PC-3 (cell line): Measurements from ENCODE around the gene RPS25. TPM values are rescaled to one million over a fixed set of nuclear protein-coding genes. Genes with fewer than 3 reads are reported as not detected.
"Not testable (repeated sequence)": the region's sequence is repeated elsewhere in the genome, so short reads cannot be mapped to it uniquely, and the experiment has no call there.

ENCODE experiments used
- ATAC-seq: fragments of 200-7000 bp; cut with Tn5 transposase; 2 replicates; pipeline ENCODE4 v1.9.1; 2020; ENCODE audit warnings: mild to moderate bottlenecking, moderate library complexity
- BruUV-seq: library from RNA; stranded (reverse); fragments of 400-500 nt; replicated peaks from 2 replicates; lab custom pipeline; 2021; lab: Mats Ljungman, UMichigan
- CTCF ChIA-PET: fragments of 300-600 bp; sonication (Branson Sonifier 250); formaldehyde crosslinking; loops from one replicate; lab custom pipeline; 2022; ENCODE audit warnings: antibody characterized with exemption; lab: Charles Lee
- POLR2A ChIA-PET: fragments of 300-600 bp; sonication (Branson Sonifier 250); formaldehyde crosslinking; loops from one replicate; lab custom pipeline; 2022; ENCODE audit warnings: antibody characterized with exemption; ENCODE audit not compliant: unreplicated experiment; lab: Charles Lee
- DNase-seq: peaks from one replicate; pipeline ENCODE4 v3.0.0-alpha.2; 2015
- H2AFZ ChIP-seq: fragments of 300-600 bp; sonication (generic); 2 replicates; pipeline ENCODE4 v1.6.0; 2016; ENCODE audit warnings: antibody characterized with exemption, low read length
- H3F3A ChIP-seq: fragments of 300-600 bp; sonication (generic); one replicate; pipeline ENCODE4 v1.6.0; 2017; ENCODE audit warnings: antibody characterized with exemption, low read length, control low read depth, mild to moderate bottlenecking; ENCODE audit not compliant: unreplicated experiment
- H3K27ac ChIP-seq: fragments of 300-600 bp; sonication (generic); 2 replicates; pipeline ENCODE4 v1.5.1; 2016; ENCODE audit warnings: mild to moderate bottlenecking, low read length
- H3K27me3 ChIP-seq: fragments of 300-600 bp; sonication (generic); 2 replicates; pipeline ENCODE4 v1.6.1; 2016; ENCODE audit warnings: low read length, mixed read lengths
- H3K36me3 ChIP-seq: fragments of 300-600 bp; sonication (generic); 2 replicates; pipeline ENCODE4 v1.6.1; 2016; ENCODE audit warnings: low read depth, mixed run types, low read length, mixed read lengths
- H3K4me1 ChIP-seq: fragments of 300-600 bp; sonication (generic); 2 replicates; pipeline ENCODE4 v1.5.1; 2016; ENCODE audit warnings: low read length; ENCODE audit not compliant: insufficient read depth
- H3K4me2 ChIP-seq: fragments of 300-600 bp; sonication (generic); 2 replicates; pipeline ENCODE4 v1.6.0; 2016; ENCODE audit warnings: low read length
- H3K4me3 ChIP-seq: fragments of 300-600 bp; sonication (generic); 2 replicates; pipeline ENCODE4 v1.5.1; 2016; ENCODE audit warnings: mild to moderate bottlenecking, low read length, mixed read lengths
- H3K79me2 ChIP-seq: fragments of 300-600 bp; sonication (generic); 2 replicates; pipeline ENCODE4 v1.6.1; 2017; ENCODE audit warnings: low read length, mixed read lengths
- H3K9ac ChIP-seq: fragments of 300-600 bp; sonication (generic); 2 replicates; pipeline ENCODE4 v1.6.0; 2016; ENCODE audit warnings: mild to moderate bottlenecking, low read length
- H3K9me2 ChIP-seq: fragments of 300-600 bp; sonication (generic); replicated peaks from 2 replicates; pipeline ENCODE4 v1.6.1; 2016; ENCODE audit warnings: mixed run types, low read length, mixed read lengths
- H3K9me3 ChIP-seq: fragments of 300-600 bp; sonication (generic); 2 replicates; pipeline ENCODE4 v1.6.1; 2016; ENCODE audit warnings: low read length, mixed read lengths
- H4K20me1 ChIP-seq: fragments of 300-600 bp; sonication (generic); 2 replicates; pipeline ENCODE4 v1.6.1; 2016; ENCODE audit warnings: low read length, mixed read lengths
- EZH2 ChIP-seq: fragments of 300-600 bp; sonication (generic); IDR thresholded peaks from one replicate; pipeline ENCODE4 v1.6.1; 2017; ENCODE audit warnings: antibody characterized with exemption, mild to moderate bottlenecking, low read length; ENCODE audit not compliant: unreplicated experiment
- EZH2phosphoT487 ChIP-seq: fragments of 300-600 bp; sonication (generic); IDR thresholded peaks from 2 replicates; pipeline ENCODE4 v1.6.1; 2018; ENCODE audit warnings: mild to moderate bottlenecking, antibody characterized with exemption, low read length, borderline replicate concordance
- intact Hi-C: fragments of 100-400 bp; cut with micrococcal nuclease; formaldehyde crosslinking; loops from 2 replicates; pipeline ENCODE4 v1.9.0; 2023
- total RNA-seq: library from RNA; depleted of rRNA; stranded (reverse); fragments of >200 nt; gene quantifications from 2 replicates; pipeline ENCODE4 v1.2.3, GENCODE V29; 2014
- TF ChIP-seq, protein P1 (sequence below): fragments of 300-600 bp; sonication (generic); conservative IDR thresholded peaks from 2 replicates; pipeline ENCODE4 v1.5.1; 2017; ENCODE audit warnings: antibody characterized with exemption, low read depth, mild to moderate bottlenecking, low read length

RPS25 gene
- total RNA-seq, 1 experiment from 2014 or later = 931 TPM

DNA sequence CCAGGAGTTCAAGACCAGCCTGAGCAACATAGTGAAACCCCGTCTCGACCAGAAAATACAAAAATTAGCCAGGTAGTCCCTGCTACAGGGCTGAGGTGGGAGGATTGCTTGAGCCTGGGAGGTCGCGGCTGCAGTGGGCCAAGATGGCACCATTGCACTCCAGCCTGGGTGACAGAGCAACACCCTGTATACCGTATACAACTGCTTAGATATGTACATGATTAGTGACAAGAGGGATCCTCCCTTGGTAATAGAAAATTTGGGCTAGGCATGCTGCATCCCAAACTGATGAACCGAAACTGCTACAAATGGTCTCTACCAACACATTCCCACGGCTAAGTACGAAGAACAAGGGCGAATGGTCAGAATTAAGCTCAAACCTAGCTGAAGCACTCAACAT is 24.8 kb upstream of the RPS25 start:
- H3K27me3 ChIP-seq = no peaks in the 10 kb centered on the region
- ChIA-PET POLR2A (interaction anchor here (0.6 kb wide), 1 partner anchor 82 kb away, joined by 4 read pairs; no protein-coding TSS in a partner anchor), CTCF (no interaction called here)
- no peaks in the 10 kb centered on the region for H3K4me1 ChIP-seq
- H3K4me3 ChIP-seq = no peak overlapping the region
- H4K20me1 ChIP-seq = no peaks in the 10 kb centered on the region
- intact Hi-C loops = no loop called here
- no peak overlapping the region for H3K4me2 ChIP-seq
- no peak for DNase-seq
- no peak overlapping the region for H3K27ac ChIP-seq
- no peaks in the 10 kb centered on the region for H3K9me2 ChIP-seq
- ATAC-seq = no peak
- H3K9me3 ChIP-seq = no peaks in the 10 kb centered on the region
- H3K9ac ChIP-seq = no peak overlapping the region
- TF ChIP-seq, protein P1, sequence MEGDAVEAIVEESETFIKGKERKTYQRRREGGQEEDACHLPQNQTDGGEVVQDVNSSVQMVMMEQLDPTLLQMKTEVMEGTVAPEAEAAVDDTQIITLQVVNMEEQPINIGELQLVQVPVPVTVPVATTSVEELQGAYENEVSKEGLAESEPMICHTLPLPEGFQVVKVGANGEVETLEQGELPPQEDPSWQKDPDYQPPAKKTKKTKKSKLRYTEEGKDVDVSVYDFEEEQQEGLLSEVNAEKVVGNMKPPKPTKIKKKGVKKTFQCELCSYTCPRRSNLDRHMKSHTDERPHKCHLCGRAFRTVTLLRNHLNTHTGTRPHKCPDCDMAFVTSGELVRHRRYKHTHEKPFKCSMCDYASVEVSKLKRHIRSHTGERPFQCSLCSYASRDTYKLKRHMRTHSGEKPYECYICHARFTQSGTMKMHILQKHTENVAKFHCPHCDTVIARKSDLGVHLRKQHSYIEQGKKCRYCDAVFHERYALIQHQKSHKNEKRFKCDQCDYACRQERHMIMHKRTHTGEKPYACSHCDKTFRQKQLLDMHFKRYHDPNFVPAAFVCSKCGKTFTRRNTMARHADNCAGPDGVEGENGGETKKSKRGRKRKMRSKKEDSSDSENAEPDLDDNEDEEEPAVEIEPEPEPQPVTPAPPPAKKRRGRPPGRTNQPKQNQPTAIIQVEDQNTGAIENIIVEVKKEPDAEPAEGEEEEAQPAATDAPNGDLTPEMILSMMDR = no peak
- TF ChIP-seq EZH2 = no peak
- no peak for TF ChIP-seq EZH2phosphoT487
- no TSS peak for BruUV-seq
- peaks cover 20% of the 10 kb centered on the region for H3K36me3 ChIP-seq
- no peak overlapping the region for H2AFZ ChIP-seq
- H3K79me2 ChIP-seq = no peaks in the 10 kb centered on the region
- H3F3A ChIP-seq = no peaks in the 10 kb centered on the region

DNA sequence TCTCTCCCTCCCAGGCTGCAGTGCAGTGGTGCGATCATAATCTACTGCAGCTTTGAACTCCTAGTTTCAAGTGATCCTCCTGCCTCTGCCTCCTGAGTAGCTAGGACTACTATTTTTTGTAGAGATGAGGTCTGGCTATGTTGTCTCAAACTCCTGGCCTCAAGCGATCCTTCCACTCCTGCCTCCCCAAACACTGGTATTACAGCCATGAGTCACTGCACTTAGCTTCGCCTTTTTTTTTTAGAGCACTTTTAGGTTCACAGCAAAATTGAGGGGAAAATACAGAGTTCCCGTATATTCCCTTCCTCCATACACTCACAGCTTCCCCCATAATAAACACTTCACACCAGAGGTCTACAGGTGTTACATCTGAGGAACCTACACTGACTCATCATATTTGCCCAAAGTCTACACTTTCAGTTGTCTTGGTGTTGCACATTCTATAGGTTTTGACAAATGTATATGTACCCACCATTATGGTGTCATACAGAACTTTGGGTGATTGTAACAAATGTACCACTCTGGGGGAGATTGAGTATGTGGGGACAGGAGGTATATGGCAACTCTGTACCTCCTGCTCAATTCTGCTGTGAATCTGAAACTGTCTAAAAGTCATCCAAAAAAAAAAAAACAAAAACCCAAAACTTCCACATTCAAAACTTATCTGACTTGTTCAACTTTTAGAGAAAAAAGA is 23.8 kb upstream of the RPS25 start:
- no peaks in the 10 kb centered on the region for H3K27me3 ChIP-seq
- no peak for TF ChIP-seq EZH2phosphoT487
- TF ChIP-seq EZH2 = no peak
- H3K36me3 ChIP-seq = peaks cover 12% of the 10 kb centered on the region
- BruUV-seq = no TSS peak
- no peak overlapping the region for H3K4me3 ChIP-seq
- H3F3A ChIP-seq = no peaks in the 10 kb centered on the region
- no peak overlapping the region for H3K9ac ChIP-seq
- intact Hi-C loops = no loop called here
- ATAC-seq = peak; percentile 47
- peak; percentile 32 for DNase-seq
- no peaks in the 10 kb centered on the region for H3K79me2 ChIP-seq
- no peaks in the 10 kb centered on the region for H4K20me1 ChIP-seq
- no peak overlapping the region for H2AFZ ChIP-seq
- no peaks in the 10 kb centered on the region for H3K4me1 ChIP-seq
- H3K27ac ChIP-seq = no peak overlapping the region
- ChIA-PET CTCF (interaction anchor here (0.5 kb wide), 1 partner anchor 164 kb away, joined by 3 read pairs; the partner anchor contains the start of gene CBL), POLR2A (interaction anchor here (0.5 to 0.6 kb wide), 2 partner anchors 14 to 27 kb away, joined by 3 read pairs; no protein-coding TSS in a partner anchor)
- no peaks in the 10 kb centered on the region for H3K9me3 ChIP-seq
- H3K9me2 ChIP-seq = no peaks in the 10 kb centered on the region
- H3K4me2 ChIP-seq = no peak overlapping the region

GRCh38 chr11:119039471-119039870 is 21.3 kb upstream of the RPS25 start:
- CTCF ChIA-PET, H2AFZ ChIP-seq, intact Hi-C loops, H3K9me3 ChIP-seq, ATAC-seq, POLR2A ChIA-PET, H3K4me3 ChIP-seq, H3K4me1 ChIP-seq, H4K20me1 ChIP-seq, H3K36me3 ChIP-seq, BruUV-seq, H3K9me2 ChIP-seq, H3K4me2 ChIP-seq, DNase-seq, H3K27me3 ChIP-seq, H3K79me2 ChIP-seq, H3F3A ChIP-seq, H3K27ac ChIP-seq, H3K9ac ChIP-seq: not testable (repeated sequence)
